ENCODE measurements around the gene IGF2.

GRCh38 chr11:2157294-2158040 is 18.3 kb upstream of the IGF2 start:
- no peak for TF ChIP-seq REST (IDR thresholded peaks at IDR 0.05; ENCODE audit: insufficient replicate concordance, low read depth)
- TF ChIP-seq CTCF (IDR thresholded peaks at IDR 0.05; ENCODE audit: insufficient read depth, low read length), result no peak
- no peak for TF ChIP-seq POLR2AphosphoS5 (IDR thresholded peaks at IDR 0.05; ENCODE audit: low read depth)

All from HL-60 (cell line).